RWPE1 (cell line): ENCODE measurements around the gene TMA7.

Experiments
- CTCF ChIA-PET: fragments of 350-600 bp; sonication (Branson Sonifier 250); formaldehyde crosslinking; extraction: SDS; loops from one replicate; lab custom pipeline; 2021; lab: Yijun Ruan, JAX
- POLR2A ChIA-PET: fragments of 400-600 bp; formaldehyde crosslinking; extraction: SDS; loops from one replicate; lab custom pipeline; 2020; ENCODE audit warnings: antibody characterized with exemption; ENCODE audit not compliant: low non-redundant PET; lab: Yijun Ruan, JAX
- DNase-seq: peaks from one replicate; pipeline ENCODE4 v3.0.0; 2012; ENCODE audit warnings: low spot score
- H3K27ac ChIP-seq: fragments of 450-650 bp; 2 replicates; pipeline ENCODE4 v1.5.1; 2017
- CTCF ChIP-seq: fragments of 450-650 bp; conservative IDR thresholded peaks from 2 replicates; pipeline ENCODE4 v1.5.1; 2017; ENCODE audit warnings: low read depth, mild to moderate bottlenecking

TMA7 gene

DNA sequence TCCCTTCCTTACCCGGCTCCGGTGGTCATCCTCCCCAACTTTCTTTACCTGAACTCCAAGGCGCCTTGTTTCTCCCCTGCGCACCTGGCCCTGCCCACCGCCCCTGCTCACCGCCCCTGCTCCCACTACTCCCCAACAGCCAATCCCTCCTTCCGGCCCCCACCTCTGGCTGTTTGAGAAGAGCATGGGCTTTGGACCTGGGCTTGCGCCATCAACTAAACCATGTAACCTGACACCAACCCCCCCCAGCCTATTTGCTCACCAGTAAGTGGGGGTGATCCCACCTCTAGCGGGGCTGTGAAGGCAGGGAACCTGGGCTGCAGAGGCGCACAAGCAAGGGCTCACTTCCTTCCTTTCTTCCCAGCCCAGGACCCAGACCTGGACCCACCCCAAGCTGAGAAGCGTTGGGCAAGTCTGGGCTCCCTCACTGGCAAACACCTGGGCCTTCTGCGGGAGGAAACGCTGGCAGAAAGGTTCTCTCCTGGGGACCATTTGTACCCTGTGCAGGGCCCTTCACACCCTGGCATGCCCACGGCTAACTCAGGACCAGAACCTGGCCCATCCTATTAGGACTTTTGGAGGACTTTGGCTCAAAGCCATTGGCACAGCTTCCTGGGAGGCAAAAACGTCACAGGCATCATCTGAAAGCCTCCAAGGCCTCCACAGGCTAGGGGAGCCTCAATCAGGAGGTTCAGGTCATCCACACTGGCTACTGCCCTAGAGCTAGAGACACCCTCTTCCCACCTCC lies 9.9 kb upstream of the TMA7 start, which contains the start of gene PLXNB1:
PLXNB1 (minus strand) TSS at position 127 of the 748 bp plus-strand sequence. CDS start 5,475 bp downstream, outside the sequence.
- POLR2A ChIA-PET, result interaction anchor here (0.6 kb wide), 1 partner anchor 16 kb away, joined by 3 read pairs; no protein-coding TSS in a partner anchor
- DNase-seq, result peak; percentile 83
- H3K27ac ChIP-seq, result peak within 1 kb of the TSS; percentile 99
- TF ChIP-seq CTCF, result no peak
- CTCF ChIA-PET, result no interaction called here

DNA sequence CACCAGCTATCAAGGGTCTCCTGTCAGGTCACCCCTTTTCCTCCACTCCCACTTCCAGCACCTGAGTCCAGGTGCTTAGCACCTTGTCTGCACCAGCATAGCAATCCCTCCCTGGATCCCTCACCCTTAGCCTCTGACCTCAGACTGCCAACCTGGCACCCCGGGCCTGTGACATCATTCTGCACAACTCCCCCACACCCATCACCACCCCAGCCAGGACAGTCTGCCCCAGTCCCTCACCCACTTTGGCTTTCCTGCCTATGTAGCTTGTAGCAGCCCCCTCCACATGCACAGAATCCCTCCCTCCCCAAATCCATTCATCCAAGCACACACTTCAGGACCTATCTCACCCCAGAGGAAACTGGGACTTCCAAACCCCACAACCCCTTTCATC lies 9.4 kb upstream of the TMA7 start:
- POLR2A ChIA-PET, result interaction anchor here (0.6 kb wide), 1 partner anchor 15 kb away, joined by 3 read pairs; no protein-coding TSS in a partner anchor
- DNase-seq, result no peak
- no peak for TF ChIP-seq CTCF
- peak overlapping the region; percentile 99 for H3K27ac ChIP-seq
- CTCF ChIA-PET, result no interaction called here

- no peak for DNase-seq
- ChIA-PET CTCF (interaction anchor here (1.8 kb wide), 1 partner anchor 30 kb away, joined by 12 read pairs; no protein-coding TSS in a partner anchor), POLR2A (no interaction called here)
- TF ChIP-seq CTCF, result no peak
- peak overlapping the region; percentile 99 for H3K27ac ChIP-seq
Measured at GRCh38 chr3:48431224-48432029, 8.6 kb upstream of the TMA7 start.

DNA sequence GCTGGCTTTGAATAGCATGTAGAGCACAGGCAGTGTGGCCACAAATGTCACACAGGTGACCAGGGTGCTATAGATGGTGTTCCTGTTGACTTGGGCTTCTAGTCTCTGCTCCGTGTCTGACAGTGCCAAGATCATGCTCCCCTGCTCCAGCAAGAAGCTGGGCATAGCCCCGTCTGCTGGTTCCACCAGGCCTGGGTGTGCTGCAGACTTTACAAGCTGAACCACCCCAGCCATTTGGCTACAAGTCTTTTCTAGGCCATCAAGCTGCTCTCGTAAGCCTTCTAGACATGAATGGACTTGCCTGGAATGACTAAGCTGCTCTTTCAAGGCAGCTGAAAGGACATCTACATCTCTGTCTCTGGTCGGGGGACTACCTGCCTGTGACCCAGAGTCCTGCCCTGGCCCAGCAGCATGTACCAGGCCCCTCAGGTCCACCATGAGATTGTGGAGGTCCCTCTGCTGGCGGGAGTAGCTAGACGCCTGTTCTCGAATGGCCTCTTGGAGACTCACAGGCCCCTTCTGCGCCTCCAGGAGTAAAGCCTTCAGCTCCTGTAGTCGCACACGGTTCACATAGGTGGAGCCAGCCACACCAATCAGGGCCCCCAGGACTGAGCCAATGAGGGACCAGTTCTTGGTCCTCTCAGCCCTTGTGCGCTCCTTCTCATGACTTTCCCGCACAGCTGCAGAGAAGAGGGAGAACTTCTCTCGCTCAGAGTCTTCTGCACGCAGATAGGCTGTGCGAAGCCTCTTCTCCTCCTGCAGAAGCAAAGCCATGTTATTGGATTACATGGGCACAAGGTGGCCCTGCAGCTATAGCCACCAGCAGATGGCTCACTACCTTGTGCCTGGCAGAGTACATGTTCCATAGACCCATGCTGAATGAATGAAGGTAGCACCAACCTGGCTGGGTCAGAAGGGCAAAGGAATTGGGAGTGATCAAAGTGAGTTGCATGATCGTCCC lies 7.4 kb upstream of the TMA7 start:
- TF ChIP-seq CTCF, result peak; percentile 37
- DNase-seq, result peak; percentile 73
- POLR2A ChIA-PET, result interaction anchor here (0.5 kb wide), 1 partner anchor 72 kb away, joined by 3 read pairs; no protein-coding TSS in a partner anchor
- peak overlapping the region; percentile 99 for H3K27ac ChIP-seq
- CTCF ChIA-PET, result interaction anchor here (0.6 to 1.8 kb wide), 3 partner anchors 32 to 245 kb away, joined by 5 to 12 read pairs (median 6); partner anchors contain the start of gene CDC25A

GRCh38 chr3:48433472-48434118 lies 6.5 kb upstream of the TMA7 start:
- CTCF ChIA-PET, result interaction anchor here (0.7 to 1.8 kb wide), 4 partner anchors 32 to 269 kb away, joined by 3 to 12 read pairs (median 4); no protein-coding TSS in a partner anchor
- no peak for TF ChIP-seq CTCF
- POLR2A ChIA-PET, result interaction anchor here (0.5 to 0.8 kb wide), 2 partner anchors 71 to 132 kb away, joined by 3 to 4 read pairs; no protein-coding TSS in a partner anchor
- peak; percentile 81 for DNase-seq
- peak overlapping the region; percentile 99 for H3K27ac ChIP-seq
